Right kidney (tissue), 1 donor: ENCODE data around the gene DSCAML1.
"Not testable (repeated sequence)": the region's sequence is repeated elsewhere in the genome, so short reads cannot be mapped to it uniquely, and the experiment has no call there.

Source experiments
- DNase-seq: peaks from one replicate; pipeline ENCODE4 v3.0.0-alpha.2; 2016

DSCAML1 gene

DNA sequence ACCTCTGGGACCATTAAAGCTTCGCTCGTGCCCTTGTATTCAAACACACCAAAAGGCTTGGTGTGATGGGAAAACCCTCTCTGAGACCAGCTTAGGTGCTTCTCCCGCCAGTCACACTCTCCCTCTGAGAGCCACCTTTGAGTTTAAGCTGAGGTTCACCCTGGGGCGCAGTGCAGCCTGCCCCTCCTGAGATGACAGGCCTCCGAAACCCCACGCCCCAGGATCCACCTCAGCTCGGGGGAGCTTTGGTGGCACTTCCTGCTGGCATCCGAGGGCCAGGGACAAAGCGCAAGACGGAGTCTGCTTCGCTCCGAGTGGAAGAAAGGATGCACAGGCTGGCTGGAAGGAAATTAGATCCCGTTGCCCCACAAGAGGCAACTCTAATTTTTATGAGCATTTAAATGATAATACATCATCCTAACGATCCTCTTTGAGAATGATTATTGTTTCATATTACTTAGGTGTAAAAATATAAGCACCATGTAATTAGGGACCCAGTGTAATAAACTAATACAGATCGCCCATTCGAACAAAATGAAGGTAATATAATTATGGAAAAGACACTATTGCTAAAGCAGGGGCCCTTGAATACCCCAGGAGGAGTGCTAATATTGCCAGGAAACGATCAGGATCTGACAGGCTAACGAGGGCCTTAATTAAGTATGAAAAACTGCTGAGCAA is 334.7 kb downstream of the DSCAML1 start:
- DNase-seq: no peak

DNA sequence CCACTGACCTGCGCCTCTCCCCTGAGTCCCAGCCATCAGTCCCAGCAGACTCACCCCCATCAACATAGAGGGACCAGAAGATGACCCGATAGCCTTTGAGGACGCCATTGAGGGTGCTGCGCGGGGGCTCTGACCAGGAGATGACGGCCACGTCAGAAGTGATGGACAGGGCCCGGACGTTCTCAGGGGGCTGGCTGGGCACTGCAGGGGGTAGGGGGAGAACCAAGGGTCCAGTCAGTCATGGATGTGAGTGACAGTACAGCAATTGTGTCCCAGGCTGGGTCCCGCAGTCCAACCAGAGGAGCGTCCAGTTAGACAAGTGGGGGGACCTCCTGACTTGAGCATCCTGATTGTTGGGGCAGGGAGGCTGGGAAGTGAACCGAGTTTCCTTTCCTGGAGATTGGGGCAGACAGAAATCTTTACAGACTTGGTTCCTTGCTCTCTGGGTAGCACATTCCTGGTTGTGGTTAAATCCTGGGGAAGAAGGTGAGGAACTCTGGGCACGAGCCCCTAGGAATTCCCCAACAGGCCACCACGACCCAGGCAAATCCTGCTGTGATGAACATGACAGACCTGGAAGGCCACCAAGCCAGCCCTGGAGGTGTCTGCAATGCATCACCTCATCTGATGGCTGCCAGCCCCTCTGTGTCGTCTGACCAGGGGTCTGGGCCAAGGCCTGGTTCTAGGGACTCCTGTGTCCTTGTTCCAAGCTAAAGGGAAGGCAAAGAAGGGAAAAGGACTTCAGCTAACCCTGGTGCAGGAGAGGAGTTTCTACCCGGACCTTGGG is 335.4 kb downstream of the DSCAML1 start:
- DNase-seq: no peak

DNA sequence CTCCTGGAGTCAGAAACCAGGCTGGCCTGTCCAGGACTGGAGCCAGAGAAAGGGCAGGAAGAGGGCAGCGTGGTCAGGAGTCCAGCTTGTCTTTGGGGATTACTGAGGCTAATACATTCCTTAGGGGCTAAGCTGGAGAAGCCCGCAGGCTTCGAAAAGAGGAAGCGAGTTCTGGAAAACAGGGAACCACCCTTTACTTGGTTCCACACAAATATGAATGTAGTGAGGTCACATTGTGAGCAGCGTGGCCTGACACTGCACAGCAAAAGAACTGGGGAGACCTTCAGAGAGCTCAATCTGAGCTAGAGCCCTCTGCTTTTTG is 337.1 kb downstream of the DSCAML1 start:
- no peak for DNase-seq

DNA sequence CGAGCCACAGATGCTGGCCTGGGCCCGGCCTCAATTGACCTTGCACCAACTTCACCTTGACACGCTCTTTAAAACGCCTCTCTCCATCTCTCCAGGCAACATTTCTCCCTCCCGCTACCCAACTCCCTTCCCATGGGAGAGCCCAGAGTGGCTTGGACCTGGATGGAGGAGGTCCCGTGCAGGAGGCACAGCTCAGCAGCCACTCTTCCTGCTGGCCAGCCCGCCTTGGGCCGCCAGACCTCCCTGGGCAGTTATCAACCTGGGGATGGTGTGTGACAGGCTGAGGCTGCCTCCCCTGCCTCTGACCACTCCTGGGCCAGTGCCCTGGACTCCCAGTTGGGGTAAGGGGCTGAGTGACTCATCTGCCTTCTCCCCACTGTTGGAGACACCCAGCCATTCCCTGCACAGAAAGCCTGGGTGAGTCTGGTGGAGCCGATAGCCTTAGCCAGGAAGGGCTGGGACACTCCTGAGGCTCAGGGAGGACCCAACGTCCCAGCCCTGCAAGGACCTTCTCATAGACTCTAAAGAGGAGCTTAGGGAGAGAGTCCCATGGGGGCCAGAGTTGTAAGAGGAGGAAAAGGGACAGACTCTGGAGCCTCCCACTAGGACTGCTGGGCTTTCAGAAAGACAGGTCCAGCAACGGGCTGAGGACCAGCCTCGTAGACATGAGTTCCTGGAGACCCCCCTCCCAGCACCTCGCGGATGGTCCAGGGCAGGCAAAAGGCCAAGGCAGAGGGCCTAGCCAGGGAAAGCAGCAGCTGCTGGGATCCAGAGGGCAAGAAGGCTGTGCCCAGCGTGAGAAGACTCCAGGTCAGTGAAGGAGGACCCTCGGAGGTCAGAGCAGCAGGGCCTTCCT is 337.7 kb downstream of the DSCAML1 start:
- no peak for DNase-seq

DNA sequence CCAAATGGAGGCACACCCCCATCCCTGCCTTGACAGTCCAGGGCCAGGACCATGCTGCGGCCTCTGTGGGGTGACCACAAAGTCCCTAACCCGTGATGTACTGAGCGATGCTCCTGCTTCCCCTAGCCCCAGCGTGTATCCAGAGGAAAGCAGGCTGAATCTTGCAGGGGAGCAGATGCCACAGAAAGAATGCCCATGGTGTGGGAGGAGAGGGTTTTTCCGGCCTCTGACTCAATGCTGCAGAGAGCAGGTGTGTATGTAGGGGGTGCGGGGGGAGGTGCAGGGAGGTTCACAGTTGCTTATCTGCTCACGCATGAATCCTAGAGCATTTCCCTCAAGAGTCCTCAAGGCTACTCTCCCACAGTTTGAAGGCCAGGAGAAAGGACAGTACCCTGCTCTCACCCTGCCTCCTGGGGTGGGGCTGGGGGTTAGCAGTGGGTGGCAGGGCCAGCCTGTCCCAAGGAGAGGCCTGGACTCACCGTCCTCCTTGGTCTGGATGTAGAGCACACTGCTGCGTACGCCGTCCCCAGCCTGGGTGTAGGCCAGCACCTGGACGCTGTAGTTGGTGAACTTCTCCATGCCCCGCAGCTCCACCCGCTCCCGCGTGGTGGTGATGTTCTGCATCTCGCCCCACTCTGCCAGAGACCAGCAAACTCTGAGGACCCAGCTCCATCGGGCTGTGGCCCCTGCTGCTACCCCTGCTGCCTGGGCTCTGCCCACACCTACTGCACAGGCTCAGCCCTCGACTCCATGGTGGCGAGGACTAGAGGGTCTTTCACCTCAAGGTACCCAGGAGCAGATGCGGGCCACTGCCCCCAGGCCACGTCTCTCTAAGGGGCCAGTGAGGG is 338.5 kb downstream of the DSCAML1 start:
- DNase-seq: no peak

DNA sequence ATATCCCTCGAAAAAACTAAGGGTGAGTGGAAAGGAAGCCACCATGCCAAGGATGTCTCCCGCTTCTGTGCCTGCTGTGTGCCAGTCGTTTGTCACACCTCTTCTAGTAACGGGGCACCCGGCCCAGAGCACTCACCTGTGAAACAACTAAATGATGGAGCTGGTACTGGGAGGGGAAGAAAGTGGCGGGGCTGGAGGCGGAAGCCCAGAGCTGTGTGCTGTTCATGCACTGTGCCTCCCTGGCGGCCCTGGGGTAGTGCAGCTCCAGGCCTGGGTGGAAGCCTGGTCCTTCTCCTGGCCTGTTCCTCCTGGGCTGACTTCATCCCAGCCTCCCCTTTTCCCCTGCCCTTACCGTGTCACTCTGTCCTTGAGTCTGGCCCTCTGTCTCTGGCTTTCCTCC is 339.2 kb downstream of the DSCAML1 start:
- no peak for DNase-seq

DNA sequence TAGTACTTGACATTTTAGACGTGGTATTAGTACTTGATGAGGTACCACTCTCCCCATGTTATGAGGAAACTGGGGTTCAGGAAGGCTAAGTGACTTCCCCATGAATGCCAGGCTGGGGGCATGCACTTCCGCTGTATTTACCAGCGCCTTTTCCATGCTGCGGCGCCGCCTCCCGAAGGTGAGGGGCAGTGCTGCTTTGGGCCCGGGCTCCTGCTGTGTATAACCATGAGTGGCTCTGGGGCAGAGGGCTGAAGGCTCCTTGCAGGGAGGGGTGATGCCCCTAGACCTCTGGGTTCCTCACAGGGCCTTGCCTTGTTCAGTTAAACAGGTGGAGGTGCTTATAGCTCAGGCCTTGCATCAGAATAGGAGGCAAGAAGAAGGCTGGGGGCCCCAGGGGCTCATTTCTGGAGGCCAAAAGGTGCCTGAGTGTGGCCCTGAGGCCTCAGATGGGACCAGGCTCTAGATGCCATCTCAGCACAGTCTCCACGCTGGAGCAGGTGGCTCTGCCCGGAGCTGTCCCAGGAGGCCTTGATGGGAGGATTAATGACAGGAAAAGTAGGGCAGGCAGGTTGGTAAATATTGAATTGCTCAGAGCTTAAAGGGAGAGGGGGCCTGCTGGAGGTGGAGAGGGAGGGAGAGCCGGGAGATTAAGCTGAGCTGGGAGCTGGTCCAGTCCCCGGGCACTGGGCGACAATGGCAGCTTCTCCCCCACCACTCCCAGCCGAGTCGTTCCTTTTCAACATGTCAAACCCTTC is 339.8 kb downstream of the DSCAML1 start:
- DNase-seq: no peak

DNA sequence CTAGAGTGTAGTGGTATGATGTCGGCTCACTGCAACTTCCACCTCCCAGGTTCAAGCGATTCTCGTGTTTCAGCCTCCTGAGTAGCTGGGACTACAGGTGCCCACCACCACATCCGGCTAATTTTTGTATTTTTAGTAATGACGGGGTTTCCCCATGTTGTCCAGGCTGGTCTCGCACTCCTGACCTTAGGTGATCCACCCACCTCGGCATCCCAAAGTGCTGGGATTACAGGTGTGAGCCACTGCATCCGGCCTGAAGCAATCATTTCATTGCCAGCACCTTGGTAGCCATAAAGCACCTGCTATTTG is 340.3 kb downstream of the DSCAML1 start:
- DNase-seq: not testable (repeated sequence)

DNA sequence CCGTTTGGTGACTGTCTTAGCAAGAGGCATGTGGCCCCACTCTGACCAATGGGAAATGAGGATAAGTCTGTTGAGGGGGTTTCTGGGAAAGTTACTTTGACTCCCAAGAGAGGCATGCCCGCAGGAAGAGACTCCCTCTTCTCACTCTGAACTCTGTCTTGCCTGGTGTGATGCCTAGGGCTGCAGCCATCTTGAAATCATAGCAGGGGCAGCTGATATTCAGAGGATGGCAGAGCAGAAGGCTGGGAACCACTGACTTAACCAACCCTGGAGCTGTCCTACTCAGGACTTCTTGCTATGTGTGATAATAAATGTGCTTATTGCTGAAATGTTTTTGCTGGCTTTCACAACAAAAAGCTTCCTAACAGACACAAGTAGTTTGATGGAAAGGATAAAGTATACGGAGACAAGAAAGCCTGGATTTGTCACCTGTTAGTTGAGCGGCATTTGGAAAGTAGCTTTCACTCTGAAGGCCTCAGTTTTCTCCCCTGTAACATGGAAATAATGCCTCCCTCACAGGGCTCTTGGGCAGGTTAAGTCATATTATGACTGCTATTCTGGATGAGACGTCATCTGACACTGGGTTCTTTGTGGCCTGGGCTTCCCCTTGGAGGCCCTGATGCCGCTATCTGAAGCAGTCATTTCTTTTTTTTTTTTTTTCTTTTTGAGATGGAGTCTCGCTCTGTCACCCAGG is 340.8 kb downstream of the DSCAML1 start:
- DNase-seq: no peak

DNA sequence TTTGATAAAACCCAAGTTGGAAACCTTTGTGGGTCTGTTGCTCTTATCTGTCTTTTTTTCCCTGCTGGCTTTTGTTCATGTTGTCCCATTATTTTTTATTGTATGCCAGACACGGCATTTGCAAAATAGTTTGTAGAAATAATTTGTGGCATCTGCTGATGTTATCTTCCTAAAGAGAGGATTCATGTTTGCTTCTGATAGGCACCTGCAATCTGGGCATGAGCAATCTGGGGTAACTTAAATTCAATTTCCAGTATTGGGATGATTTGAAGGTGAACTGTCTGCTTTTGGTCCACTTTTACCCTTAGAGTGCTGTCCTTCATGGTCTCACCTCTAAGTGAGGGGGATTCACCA is 342.5 kb downstream of the DSCAML1 start:
- DNase-seq: no peak

DNA sequence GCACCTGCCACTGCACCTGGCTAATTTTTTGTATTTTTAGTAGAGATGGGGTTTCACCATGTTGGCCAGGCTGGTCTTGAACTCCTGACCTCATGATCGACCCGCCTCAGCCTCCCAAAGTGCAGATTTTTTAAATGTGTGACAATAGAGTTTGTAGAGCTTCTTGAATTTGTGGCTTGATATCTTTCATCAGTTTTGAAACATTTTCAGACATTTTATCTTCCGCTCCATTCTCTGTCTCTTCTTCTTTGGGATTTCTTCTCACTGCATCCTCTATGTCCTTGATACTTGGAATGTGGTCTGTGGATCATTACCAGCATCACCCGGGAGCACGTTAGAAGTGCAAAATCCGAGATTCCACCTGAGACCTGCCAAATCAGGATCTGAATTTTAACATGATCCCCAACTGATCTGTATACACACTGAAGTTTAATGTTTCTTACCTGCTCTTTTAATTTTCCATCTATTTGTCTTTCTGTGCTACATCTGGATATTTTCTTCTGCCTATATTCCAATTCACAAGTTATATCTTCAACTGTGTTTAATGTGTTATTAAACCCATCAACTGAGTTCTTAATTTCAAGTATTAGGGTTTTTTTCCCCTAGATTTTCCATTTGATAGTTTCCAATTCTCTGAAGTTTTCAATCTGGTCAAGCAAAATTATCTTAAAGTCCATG is 343.0 kb downstream of the DSCAML1 start:
- no peak for DNase-seq

DNA sequence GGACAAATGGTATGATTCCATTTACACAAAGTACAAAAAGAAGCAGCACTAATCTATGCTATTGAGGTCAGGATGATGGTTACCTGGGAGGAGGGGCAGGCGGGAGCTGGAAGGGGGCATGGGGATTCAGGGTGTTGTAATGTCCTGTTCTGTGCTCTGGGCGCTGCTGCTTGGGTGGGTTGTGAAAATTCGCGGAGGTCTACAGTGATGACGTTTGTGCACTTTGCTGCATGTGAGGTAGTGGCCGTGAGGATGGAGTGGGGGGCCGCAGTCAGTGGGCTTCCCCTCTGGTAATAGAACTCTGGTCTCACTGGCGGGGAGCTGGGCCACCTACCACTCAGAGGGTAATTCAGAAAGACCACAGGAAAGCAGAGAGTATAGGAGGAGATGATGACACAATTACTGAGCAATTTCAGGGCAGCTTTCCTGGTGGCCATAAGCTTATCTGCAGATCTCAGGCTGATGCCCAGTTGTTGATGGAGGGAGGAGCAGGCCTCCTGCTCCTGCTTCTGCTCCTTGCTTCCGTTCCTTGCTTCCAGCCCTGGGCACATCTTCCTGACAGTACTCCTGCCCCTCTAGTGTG is 347.8 kb downstream of the DSCAML1 start:
- no peak for DNase-seq

DNA sequence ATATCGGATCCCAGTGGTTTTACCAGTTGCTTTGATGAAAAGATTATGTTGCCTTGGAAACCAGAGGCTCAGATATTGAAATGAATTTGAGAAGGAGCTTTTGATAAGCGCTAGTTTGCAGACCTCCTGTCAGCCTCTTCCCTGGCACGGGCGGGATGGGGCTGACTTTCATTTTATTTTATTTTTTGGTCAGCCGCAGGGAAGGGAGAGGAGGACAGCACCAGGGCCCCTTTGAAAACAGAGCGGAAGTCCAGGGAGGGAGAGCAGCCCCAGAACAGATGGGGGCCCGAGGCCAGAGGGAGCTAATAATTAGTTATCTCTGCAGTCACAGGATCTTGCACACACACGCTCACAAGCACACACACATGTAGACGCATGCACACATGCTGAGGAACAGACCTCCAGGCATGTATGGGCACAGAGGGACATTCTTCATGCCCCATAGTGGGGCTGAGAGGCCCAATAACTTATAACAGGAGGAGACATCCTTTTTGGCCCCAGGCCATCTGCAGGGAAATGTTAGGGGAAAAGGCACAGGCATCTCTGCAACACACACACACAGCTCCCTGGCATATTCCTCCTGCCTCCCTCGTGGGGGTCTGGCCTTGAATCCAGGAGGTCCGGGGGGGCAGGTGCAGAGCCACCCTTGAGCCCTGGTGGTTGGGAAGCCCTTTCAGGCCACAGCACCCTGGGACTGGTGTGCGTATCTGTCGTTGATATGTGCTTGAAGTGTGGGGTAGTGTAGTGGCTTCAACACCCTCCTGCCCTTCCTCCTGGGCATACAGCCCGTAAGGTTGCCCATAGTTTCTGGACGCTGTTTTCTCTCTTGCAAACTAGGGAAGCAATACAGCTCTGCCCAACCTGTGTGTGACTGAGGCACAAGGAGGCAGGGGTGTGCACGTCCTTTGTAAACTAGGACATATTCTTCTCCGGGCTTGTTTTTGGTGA is 352.0 kb downstream of the DSCAML1 start:
- no peak for DNase-seq

DNA sequence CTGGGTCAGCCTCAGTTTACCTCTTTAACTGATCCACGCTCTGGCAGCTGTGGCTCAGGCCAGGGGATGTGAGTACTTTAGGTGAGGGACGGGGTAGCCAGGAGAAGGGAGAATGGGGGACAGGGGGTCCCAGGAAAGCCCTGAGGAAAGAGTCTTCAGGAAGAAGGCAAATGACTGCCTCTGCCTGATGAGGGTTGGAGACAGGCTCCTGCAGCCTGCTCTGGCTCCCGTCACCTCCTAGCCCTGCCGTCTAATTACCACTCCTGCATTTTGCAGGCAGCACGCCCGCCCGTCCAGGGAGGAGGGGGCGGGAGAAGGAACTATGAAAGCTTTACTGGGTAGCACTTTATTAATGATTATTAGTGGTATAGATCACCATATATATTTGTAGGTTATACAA is 352.8 kb downstream of the DSCAML1 start:
- no peak for DNase-seq

DNA sequence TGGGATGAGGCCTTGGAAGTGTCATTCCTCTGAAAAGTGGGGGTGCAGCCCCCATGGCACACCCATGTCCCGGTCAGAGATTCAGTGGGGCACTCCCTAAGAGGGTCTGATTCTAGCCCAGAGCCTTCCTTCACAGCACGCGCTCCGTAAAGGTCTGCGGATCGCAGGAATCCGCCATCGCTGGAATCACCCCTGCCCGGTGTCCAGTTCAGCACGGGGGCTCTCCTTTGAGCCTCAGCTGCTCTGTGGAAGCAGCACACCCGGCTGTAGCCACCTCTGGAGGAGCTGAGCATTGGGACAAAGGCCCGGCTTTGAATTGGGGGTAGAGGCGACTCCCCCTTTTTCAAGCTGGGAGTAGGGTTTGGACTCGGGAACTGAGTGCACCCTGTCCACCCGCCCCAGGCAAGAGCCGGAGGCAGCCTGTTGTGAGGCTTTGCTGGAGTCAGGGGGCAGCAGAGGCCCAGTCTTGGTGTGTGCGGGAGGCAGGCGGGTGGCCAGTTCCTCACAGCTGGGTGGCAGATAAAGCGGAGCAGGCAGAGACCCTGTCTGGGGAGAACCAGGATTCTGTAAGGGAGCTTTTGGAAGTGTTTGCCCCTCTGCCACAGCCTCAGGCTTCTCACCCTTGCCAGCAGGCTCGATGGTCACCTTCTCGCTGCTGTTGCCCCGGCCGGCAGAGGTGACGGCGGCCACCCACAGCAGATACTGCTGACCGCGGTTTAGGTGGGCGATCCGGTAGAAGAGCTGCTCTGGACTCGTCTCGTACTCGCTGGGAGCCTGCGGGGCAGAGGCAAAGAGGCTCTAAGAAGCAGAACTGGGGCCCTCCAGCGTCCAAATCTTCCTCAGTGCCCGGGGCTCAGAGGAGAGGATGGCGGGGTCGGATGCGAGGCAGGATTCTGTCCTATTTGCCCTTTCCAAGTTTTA is 353.5 kb downstream of the DSCAML1 start:
- peak; percentile 78 for DNase-seq

DNA sequence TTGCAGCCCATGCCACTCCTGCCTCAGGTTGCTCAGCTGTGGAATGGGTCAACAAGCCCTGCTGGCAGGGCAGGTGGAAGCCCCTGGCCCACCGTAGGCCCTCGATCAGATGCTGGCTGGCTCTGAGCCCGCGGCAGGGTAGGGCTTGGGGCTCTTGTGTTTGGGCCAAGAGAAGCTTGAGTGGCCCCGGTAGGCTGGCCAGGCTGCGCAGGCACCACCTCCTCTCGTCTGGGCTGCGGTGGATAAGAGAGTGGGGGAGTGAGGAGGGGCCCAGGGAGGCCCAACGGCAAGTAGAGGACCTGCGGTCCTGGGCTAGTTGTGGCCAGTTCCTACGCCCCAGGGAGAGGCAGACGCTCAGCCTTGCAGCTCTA is 354.2 kb downstream of the DSCAML1 start:
- DNase-seq: no peak

DNA sequence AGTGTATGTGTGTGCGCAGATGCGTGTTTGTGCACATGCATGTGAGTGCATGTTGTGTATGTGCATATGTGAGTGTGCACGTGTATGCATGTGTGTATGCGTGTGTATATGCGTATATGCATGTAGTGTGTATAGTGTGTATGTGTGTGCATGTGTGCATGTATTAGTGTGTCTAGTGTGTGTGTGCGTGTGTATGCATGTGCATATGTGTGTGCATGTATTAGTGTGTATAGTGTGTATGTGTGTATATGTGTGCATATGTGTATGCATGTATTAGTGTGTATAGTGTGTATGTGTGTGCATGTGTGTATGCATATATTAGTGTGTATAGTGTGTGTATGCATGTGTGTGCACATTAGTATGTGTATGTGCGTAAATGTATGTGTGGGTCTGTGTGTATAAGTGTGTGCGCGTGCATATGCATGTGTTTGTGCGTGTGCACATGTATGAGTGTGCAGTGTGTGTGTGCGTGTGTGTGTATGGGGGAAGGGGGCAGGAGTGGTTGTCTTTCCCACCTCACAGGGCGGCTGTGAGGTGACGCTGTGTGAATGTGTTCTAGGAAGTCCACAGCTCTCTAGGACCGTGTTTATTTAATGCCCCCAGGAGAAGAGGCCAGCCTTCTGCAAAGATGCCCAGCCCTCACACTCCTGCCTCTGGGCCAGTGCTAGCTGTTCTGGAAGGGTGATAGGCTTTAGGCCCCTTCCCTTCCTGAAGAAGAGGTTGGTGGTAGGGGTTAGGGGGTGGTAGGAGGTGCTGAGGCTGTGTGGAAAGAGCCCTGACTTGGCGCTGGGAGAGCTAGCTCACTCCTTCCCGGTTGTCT is 354.8 kb downstream of the DSCAML1 start:
- DNase-seq: no peak
